GM21526 (cell line): ENCODE results near the gene TNRC18.

Experiments used
- ATAC-seq: cut with Tn5 transposase; IDR thresholded peaks from one replicate; pipeline ENCODE4 v1.9.1; 2021; ENCODE audit warnings: moderate library complexity; ENCODE audit not compliant: unreplicated experiment, low FRiP score

Gene TNRC18

DNA sequence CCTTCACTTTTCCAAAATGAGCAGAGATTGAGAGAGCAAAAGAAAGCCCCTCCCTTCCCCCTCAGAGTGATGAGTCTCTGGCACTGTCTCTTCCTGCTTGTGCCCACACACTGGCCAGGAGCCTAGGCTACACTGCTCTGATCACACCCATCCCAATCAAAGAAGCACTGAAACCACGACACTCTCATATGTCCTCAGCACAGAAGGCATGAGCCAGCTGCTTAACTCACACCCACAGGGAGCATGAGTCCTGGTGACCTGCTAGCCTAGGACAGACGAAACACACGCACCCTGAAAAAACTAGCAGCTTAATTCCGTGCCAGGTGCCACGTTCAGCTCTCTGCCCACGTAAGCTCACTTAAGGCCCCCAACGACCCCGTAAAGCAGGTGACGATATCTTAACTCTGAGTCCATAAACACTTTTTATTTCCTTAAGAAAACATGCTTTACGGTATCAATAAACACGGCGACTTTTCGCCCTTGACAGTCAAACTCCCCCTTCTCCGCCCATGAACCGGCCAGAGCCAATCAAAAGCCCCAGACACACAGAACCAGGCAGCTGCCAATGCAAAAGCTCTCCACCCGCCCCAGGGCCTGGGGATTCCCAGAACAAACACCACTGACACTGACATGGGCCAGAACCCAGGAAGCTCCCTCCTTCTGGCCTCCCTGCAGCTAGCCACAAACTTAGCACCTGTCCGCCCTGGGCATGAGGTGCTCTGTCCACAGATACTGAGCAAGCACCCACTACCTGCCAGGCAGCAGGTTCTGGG is 69.0 kb downstream of the TNRC18 start:
- no peak for ATAC-seq

DNA sequence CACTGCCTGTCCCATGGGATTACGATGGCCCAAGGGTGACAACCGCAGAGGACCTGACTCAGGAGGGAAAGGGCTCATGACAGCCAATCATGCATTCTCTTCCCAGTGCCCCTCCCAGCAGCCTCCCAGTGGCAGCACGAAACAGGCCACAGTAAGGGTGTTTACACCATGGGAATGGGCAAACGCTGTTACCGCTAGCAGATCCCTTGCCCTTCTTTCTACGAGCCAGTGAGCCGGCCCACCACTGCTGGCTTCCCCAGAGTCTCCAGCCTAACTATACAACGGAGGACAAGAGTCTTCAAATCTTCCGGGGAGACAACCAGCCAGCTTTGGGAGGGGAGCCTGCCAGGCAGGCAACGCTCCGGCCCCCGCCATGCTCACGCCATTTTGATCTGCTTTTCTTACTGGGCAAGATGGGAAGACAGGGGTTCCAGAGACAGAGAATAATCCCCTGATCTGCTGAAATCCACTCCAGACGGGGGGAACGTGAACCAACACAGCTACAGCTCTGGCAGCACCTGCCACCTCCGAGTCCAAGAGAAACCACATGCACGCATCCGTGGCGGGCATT is 71.1 kb downstream of the TNRC18 start:
- no peak for ATAC-seq

DNA sequence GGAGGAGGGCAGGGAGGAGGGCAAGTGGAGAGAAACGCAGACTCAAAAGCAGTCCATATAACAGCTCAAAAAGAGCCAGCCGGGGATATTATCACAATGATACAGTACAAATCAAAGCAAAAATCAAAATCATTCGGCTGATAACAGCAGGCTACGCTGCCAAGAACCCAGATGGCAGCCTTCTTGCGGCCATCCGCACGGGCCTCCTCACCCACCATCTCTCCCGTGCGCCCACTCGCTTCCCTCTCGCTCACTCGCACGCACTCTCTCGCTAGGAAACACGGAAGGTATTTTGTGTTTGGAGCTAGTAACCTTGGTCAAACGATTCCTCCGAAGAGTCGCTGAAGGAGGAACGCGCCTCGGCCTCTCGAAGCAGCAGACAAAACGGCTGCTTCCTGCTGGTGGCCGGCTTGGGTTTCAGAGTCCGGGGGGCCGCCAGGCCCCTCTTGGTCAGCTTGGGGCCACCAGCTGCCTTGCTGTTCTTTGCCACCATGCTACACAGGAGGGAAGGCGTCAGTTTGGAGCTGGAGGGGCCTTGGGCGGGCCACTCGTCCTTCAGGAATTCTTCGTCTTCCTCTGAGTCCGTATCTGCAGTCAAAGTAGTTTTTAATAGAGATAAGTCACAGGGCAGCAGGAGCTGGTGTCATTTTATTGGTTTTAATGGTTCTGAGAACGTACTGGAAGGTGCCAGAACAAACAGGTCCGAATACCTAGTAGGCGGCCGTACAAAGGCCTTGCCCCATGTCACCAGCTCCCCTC is 71.9 kb downstream of the TNRC18 start:
- no peak for ATAC-seq

DNA sequence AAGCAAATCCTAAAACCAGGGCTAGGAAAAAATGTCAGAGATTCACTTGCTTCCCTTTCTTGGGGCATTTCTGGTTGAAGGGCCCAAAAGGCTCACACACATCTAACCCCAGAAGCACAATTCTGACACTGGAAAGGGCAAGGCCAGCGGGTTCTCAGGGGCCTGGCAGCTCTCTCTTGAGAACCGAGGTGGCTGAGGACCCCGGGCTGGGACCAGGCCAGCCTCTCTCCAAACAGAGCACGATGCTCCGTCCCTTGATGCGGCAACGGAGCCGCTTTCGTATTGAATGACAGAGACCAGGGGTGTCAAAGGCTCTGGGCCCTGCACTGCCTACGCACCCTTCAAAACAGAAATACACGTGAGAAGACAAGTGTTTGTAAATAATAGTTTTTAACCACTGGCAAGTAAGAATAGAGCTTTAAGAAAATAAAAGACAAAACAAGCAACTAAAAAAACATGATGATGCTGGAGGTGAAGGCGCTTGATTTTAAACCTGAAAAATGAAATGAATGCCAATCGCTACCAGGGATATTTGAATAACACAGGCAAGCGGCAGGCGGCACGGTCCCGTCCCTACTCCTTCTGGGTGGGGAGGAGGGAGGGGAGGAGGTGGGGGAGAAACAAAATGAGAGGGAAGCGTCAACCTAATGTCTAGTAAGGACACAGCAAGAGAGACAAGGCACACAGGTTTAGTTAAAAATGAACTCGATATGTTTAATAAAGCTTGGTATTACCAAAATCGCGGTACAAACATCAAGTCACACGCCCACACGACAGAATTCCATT is 72.8 kb downstream of the TNRC18 start:
- no peak for ATAC-seq

DNA sequence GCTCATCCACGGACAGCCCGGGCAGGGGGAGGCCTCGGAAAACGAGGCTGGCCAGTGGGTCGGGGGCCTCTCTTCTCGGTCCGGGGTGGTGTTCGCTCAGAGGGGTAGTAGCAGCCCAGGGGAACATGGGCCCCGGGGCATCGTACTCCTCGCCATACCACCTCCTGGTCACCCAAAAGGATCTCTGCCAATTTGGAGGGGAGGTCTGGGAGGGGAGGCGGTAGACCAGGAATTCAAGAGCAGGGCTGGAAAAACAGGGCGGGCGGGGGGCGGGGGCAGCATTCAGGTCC is 73.5 kb downstream of the TNRC18 start:
- ATAC-seq: no peak

DNA sequence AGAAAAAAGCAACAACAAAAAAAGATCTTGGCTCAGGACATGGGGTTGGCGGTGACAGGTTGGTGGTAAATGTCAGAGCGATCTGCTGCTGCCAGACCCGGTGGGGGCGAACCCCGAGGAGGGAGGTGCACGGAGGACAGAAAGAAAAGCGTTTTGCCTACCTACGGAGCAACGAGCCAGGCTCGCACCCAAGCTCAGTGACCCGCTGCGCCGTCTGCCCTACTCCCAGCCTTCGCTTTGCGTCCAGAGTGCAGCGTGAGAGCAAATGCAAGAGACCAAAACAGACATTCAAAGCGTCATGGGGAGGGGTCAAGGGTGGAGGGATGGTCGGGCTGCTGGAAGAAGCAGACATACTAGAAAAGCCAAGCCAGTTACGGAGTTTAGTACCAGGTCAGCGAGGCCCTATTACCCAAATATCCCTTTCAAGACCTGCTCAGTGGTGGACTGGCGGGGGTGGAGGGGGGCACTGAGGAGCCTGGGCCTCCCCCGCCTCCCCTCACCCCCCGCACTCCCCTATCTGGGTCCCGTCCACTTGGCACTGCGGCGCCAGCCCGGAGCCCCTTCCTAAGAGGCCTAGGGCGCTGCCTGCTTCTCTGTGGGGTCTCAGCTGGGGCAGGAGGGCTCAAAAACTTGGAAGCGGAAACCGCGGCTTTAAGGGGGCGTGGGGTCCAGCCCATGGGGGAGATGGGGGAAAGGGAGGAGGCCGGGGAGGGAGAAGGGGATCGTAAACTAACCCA is 74.0 kb downstream of the TNRC18 start:
- no peak for ATAC-seq

DNA sequence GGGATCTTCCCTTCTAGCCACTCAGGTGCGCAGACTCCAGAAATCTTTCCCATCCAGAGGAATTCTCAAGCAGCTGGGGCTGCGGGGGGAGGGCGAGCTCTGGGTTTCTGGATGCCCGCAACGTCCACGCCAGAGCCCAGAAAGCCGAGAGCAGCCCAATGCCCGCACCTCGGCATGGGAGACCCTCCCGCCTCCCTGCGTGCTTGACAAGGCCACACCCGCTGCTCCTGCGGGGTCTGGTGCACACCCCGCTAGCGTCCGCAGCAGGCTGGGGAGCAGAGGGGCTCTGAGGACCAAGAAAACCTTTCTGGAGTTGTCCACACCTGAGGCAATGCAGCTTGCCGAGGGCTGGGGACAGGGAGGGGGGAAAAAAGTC is 74.6 kb downstream of the TNRC18 start:
- ATAC-seq: no peak

DNA sequence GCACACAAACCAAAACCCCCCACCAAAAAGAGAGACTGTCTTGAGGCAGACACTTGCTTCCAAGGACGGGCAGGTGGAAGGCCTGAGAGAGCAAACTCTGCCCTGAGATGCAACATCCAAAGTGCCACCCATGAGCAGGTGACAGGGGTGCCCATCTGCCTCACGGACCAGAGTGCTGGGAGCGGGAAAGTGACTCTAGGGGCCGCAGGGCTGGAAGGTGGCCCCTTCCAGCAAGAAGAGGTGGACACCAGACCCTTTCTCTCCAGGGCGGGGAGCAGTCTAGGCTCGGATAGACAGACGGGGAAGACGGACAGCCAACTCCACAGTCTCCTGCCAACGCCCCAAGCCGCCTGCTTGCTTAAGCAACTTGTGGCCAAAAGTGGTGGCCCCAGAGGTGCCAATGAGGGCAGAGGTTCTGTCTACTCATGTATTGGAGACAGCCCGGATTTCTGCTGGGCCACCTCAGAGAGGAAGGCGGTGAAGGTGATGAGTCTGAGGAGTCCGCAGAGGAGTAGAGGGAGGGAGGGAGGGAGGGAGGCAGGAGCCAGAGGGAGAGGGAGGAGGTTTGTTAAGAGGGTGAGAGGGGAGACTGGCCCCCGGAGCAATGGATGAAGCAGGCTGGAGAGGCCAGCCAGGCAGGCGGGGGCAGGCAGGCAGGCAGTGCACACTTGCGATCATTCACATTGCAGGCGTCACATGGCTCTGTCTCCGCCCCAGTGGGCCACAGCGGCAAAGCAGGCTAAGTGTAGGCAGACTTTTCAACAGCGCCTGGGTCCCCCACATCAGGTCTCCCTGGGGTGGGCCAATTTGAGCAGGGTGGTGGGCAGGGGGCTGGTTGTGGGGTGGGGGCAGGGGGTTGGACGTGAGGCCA is 75.3 kb downstream of the TNRC18 start:
- no peak for ATAC-seq

DNA sequence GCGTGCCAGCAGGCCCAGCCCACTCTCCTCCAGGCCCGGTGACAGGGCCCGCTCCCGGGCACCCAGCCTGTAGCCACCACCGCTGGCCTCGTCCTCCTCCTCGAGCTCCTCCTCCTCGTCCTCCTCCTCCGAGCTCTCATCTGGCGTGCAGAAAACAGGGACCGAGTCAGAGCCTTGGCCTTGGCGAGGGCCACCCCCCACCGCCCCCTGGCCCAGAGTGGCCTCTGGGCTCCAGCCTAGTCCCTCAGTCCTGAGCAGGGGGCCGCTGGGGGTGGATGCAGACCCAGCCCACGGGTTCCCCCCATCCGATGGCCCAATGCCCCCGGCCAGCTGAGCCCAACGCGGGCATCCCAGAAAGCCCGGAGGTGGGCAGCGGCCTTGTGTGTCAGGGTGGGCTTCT is 78.0 kb downstream of the TNRC18 start:
- no peak for ATAC-seq

DNA sequence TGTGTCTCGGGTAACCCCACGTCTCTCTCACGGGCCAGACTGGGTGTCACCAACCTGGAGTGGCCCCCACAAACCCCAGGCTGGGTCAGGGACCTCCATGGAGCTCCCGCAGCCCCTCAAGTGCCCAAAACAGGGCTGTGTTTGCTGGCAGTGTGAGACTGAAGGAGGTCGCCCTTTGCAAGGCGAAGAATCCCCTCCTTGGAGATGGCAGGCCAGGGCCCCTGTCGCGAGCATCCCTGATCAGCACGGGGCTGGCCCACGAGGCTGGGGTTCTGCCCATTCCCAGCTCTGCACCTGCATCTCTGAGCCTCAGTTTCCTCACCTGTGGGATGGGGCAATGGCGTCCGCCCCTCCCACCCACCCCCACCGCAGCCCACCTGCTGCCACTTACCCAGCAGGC is 78.5 kb downstream of the TNRC18 start:
- ATAC-seq: no peak

DNA sequence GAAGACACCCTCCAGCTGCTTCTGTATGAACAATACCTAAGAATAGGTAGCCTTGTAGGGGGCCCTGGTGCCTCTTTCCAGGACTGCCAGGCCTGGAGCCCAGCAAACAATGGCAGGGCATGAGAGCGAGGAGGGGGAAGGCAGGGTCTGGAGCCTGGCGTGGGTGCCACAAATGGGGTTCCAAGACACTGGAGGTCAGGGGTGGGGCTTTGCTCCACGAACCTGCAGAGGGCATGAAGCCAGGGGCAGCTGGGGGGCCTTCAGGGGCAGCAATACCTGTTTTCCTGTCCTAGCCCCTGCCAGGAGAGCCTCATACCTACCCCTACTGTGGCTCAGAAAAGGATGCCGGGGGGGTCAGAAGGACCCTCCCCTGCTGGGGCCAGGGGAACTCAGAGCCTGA is 79.3 kb downstream of the TNRC18 start:
- no peak for ATAC-seq

DNA sequence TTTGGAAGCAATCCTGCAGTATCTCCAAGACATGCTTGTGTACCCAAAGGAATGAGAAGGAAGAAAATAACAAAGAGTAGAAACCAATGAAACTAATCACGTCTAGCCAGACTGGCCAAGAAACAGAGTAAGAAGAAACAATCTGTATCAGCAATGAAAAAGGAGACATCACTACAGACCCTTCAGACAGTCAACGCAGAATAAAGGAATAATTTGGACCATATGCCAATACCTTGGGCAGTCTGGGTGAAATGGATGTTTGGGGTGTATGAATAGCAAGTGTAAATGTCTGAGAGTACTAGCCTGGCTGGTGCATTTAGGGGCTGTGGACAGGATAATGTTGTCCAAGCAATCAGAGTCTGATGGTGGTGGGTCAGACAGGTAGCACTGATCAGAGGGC is 79.8 kb downstream of the TNRC18 start:
- ATAC-seq: no peak

DNA sequence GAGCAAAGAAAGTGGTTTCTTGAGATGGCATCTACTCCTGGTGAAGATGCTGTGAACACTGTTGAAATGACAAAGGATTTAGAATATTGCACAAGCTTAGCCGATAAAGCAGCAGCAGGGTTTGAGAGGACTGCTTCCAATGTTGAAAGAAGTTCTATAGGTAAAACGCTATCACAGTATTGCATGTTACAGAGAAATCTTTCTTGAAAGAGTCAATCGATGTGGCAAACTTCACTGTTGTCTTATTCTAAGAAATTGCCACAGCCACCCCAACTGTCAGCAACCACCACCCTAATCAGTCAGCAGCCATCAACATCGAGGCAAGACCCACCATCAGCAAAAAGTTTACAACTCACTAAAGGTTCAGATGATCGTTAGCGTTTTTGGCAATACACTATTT is 81.0 kb downstream of the TNRC18 start:
- ATAC-seq: no peak

DNA sequence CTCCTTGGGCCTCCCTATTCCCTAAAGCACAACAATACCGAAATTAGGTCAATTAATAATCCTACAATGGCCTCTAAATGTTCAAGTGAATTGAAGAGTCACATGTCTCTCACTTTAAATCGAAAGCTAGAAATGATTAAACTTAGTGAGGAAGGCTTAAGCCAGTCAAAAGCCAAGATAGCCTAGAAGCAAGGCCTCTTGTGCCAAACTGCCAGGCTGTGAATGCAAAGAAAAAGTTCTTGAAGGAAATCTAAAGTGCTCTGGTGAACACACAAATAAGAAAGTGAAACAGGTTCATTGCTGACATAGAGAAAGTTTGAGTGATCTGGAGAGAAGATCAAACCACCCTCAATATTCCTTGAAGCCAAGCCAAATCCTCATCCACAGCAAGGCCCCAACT is 83.7 kb downstream of the TNRC18 start:
- no peak for ATAC-seq

DNA sequence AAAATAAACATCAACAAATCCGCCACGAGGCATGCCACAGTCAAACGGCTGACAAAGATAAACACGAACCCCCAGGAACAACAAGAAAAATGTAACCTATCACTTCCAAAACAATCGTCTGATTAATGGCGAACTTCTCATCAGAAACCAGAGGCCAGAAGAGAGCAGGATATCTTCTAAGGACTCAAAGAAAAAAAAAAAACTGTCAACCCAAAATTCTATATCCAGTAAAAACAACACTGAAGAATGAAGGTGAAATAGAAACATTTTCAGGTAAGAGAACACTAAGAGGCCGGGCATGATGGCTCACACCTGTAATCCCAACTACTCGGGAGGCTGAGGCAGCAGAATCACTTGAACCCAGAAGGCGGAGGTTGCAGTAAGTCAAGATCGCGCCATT is 86.6 kb downstream of the TNRC18 start:
- ATAC-seq: no peak

DNA sequence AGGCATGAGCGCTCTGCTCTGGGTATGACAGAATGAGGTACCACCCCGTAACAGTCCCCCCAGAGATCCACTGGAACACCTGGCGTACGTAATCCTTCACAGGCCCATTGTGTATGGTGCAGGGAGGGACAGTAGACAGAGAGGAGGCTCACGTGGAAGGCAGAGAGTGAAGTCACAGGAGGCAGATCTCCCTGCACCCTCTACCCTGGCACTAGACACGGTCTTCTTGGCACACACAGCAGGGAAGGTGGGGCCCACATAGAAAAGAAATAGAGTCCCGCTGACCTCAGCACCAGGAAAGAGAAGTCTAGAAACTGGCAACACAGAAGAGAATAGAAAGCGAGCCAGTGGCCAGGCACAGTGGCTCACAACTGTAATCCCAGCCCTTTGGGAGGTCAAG is 89.0 kb downstream of the TNRC18 start:
- ATAC-seq: no peak

DNA sequence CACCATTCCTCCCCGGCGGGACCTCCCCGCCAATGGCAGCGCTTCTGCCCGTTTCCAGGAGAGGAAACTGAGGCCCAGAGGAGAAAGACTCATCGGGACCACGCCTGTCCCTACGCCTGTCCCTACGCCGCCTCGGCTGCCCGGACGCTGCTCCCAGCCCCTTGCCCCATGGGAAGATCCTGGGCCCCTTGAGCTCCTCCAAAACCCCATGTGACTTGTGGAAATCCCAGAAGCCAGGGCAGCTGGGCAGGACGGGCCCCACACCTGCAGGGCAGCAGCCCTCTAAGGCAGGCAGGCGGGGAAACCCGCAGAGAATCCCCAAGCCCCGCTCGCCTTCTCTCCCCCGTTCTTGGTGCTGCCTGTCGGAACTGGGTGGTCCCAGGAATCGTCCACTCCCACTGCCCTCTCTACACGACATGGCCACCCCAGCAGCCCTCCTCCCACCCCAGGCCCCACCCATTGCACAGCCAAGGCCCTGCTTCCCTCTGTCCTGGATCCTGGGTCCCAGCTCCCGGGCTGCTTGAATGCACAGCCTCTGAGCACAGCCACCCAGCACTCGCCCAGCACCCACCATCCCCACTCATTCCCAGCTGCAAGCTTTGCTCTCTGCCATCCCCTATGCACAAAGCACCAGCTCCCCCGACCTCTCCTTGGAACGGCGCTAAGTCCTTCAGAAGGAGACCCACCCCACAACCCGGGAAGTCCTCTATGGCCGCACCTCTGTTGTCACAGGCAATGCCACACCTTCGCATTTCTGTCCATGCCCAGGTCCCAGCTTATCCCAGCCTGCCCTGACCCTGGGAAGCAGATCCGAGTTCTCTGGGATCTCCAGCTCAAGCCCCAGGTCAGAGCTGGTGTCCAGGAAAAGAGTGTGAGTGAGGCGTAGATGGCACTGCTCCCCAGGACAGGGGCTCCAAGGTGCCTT is 90.3 kb downstream of the TNRC18 start:
- ATAC-seq: no peak

DNA sequence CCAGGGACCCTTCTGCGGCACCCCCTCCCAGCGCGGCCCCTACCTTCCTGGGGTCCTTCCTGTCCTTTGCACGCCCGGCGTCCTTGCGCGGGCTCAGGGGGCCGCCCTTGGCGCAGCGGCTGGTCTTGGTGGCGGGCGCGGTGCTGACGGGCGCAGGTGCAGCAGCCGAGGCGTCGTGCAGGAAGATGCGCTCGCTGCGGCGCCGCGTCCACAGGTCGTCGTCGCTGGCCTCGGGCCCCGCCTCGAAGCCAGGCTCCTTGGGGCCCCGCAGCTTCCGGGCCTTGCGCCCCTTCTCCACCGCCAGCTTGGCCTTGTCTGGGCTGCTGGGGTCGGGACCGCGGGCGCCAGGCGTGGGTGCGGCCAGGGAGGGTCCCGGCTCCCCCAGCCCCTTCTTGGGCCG is 91.1 kb downstream of the TNRC18 start:
- ATAC-seq: no peak

DNA sequence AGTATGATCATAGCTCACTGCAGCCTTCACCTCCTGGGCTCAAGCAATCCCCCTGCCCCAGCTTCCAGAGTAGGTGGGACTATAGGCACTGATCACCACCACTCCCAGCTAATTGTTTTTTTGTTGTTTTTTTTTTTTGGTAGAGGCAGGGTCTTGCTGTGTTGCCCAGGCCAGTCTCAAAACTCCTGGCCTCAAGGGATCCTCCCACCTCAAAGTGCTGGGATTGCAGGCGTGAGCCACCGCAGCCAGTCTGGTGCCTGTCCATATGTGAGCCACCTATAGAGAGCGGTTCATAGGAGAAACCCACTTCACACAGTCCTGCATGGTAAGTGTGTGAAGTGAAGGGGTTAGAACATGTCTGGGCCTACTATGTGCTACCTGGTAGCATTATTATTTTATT is 93.3 kb downstream of the TNRC18 start:
- ATAC-seq: no peak
